ENCODE results near the gene C17orf107.
A peak's percentile ranks its signal among the peaks of the same experiment; 100 is the strongest.
"Not testable (repeated sequence)": the region's sequence is repeated elsewhere in the genome, so short reads cannot be mapped to it uniquely, and the experiment has no call there.

The C17orf107 gene

GRCh38 chr17:4901108-4901647 lies 1.8 kb downstream of the C17orf107 start:
- no peak for TF ChIP-seq CTCF (IDR thresholded peaks at IDR 0.05; ENCODE audit: extremely low read depth, missing control alignments)
- no peak for DNase-seq (ENCODE audit: low spot score)

- no peak for TF ChIP-seq CTCF (IDR thresholded peaks at IDR 0.05; ENCODE audit: extremely low read depth, missing control alignments)
- peak; percentile 65 for DNase-seq (ENCODE audit: low spot score)
Measured at GRCh38 chr17:4901648-4902344, 2.5 kb downstream of the C17orf107 start.

- DNase-seq (ENCODE audit: low spot score): peak; percentile 5
- TF ChIP-seq CTCF (IDR thresholded peaks at IDR 0.05; ENCODE audit: extremely low read depth, missing control alignments): no peak
Measured at GRCh38 chr17:4902540-4902939, 3.2 kb downstream of the C17orf107 start.

- peak; percentile 62 for TF ChIP-seq CTCF (IDR thresholded peaks at IDR 0.05; ENCODE audit: extremely low read depth, missing control alignments)
- DNase-seq (ENCODE audit: low spot score): peak; percentile 63
Measured at GRCh38 chr17:4903051-4903818, 3.9 kb downstream of the C17orf107 start, which contains the start of gene CHRNE. Gene CHRNE, minus strand, starts transcription at chr17:4903098. Its CDS starts 35 bp downstream, at chr17:4903063.

GRCh38 chr17:4906642-4907041 lies 7.3 kb downstream of the C17orf107 start:
- DNase-seq (ENCODE audit: low spot score): not testable (repeated sequence)

GRCh38 chr17:4908301-4908700 lies 9.0 kb downstream of the C17orf107 start:
- DNase-seq (ENCODE audit: low spot score): no peak
- TF ChIP-seq CTCF (IDR thresholded peaks at IDR 0.05; ENCODE audit: extremely low read depth, missing control alignments): no peak

- peak; percentile 82 for DNase-seq (ENCODE audit: low spot score)
- TF ChIP-seq CTCF (IDR thresholded peaks at IDR 0.05; ENCODE audit: extremely low read depth, missing control alignments): peak; percentile 57
Measured at GRCh38 chr17:4908711-4909496, 9.6 kb downstream of the C17orf107 start.
